ENCODE measurements around the gene CLIP4.

Gene CLIP4

DNA sequence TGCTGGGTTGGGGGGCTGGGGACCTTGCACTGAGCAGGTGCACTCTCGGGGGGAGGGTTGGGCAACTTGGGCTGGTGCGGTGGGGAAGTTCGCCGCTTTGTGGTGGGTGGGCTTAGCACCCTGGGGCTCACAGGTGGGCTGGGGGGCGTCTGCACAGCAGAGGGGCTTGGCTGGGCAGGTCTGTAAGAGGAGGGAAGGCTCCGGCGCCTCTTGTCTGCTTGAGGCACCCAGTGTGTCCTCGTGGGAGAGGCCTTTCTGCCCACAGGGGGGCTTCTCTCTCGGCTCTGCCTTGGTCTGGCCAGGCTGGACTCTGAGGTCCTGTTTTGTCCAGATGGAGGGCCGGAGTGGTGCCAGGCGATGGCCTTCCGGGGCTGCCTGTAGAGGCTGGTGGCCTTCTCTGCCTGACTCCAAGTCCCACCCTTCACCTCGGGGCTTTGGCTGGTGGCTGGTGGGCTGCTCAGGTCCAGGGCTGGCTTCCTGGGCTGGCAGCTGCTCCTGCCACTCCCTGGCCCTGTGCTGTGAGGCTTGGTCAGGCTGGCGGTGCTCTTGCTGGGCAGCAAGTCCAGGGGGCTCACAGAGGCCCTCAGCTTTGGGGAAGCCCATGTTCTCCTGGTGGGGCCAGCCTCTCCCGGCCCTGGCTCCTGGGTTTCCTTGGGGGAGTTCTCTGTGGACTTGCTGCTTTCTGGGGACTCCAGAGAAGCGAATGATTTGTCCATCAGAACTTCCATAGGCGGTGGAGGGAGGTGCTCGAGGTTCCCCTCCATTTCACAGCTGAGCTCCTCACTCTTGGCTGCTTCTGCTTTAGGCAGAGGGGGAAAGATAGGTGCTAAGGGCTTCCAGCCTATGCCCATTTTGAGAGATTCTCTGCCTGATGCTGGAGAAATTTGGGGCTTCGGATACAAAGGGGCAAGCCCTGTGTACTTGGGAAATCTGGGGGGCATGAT lies 43.9 kb upstream of the CLIP4 start:
- CTCF ChIA-PET = no interaction called here

GRCh38 chr2:29072251-29072650 lies 43.0 kb upstream of the CLIP4 start:
- ChIA-PET POLR2A (ENCODE audit: low non-redundant PET) (no interaction called here), CTCF (no interaction called here)
- DNase-seq (ENCODE audit: low spot score) = no peak
- TF ChIP-seq, protein P1, sequence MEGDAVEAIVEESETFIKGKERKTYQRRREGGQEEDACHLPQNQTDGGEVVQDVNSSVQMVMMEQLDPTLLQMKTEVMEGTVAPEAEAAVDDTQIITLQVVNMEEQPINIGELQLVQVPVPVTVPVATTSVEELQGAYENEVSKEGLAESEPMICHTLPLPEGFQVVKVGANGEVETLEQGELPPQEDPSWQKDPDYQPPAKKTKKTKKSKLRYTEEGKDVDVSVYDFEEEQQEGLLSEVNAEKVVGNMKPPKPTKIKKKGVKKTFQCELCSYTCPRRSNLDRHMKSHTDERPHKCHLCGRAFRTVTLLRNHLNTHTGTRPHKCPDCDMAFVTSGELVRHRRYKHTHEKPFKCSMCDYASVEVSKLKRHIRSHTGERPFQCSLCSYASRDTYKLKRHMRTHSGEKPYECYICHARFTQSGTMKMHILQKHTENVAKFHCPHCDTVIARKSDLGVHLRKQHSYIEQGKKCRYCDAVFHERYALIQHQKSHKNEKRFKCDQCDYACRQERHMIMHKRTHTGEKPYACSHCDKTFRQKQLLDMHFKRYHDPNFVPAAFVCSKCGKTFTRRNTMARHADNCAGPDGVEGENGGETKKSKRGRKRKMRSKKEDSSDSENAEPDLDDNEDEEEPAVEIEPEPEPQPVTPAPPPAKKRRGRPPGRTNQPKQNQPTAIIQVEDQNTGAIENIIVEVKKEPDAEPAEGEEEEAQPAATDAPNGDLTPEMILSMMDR (conservative IDR thresholded peaks at IDR 0.05; ENCODE audit: low read depth) = no peak
- no peak overlapping the region for H3K27ac ChIP-seq

More for the DNA sequence above, 43.9 kb upstream of the CLIP4 start:
- TF ChIP-seq, protein P1 (conservative IDR thresholded peaks at IDR 0.05; ENCODE audit: low read depth) = no peak
- H3K27ac ChIP-seq = no peak overlapping the region
- DNase-seq (ENCODE audit: low spot score) = no peak
- POLR2A ChIA-PET (ENCODE audit: low non-redundant PET) = no interaction called here

GRCh38 chr2:29072971-29073725 lies 42.1 kb upstream of the CLIP4 start:
- POLR2A ChIA-PET (ENCODE audit: low non-redundant PET) = no interaction called here

GRCh38 chr2:29073933-29074332 lies 41.3 kb upstream of the CLIP4 start:
- no peak overlapping the region for H3K27ac ChIP-seq
- DNase-seq (ENCODE audit: low spot score) = no peak
- TF ChIP-seq, protein P1 (conservative IDR thresholded peaks at IDR 0.05; ENCODE audit: low read depth) = no peak
- ChIA-PET POLR2A (ENCODE audit: low non-redundant PET) (no interaction called here), CTCF (no interaction called here)

More at GRCh38 chr2:29072971-29073725, 42.1 kb upstream of the CLIP4 start:
- CTCF ChIA-PET = interaction anchor here (0.6 kb wide), 1 partner anchor 50 kb away, joined by 3 read pairs; no protein-coding TSS in a partner anchor
- DNase-seq (ENCODE audit: low spot score) = no peak
- H3K27ac ChIP-seq = no peak overlapping the region
- TF ChIP-seq, protein P1 (conservative IDR thresholded peaks at IDR 0.05; ENCODE audit: low read depth) = no peak

DNA sequence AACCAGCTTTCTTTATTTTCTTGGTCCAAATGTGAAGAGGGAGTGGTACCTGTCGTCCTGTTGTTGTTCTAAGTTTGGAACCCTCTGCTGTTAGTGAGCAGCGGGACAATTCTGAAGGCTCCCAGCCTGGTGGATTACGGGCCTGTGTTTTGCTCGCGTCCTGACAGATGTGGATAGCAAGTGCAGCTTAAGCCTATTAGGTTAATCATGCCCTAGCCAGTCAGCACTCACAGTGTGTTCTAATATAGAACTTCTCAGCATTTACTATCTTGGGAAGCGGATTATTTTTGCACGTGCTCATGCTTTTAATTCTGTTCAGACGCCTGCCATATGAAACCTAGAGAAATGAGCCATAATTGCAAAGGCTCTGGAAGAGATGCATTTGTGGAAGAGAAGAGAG lies 40.8 kb upstream of the CLIP4 start, which contains the start of gene PCARE:
TSS of gene PCARE (minus strand) at position 113 of the 400 bp plus-strand sequence. CDS start 262 bp downstream, outside the sequence.
- DNase-seq (ENCODE audit: low spot score) = no peak
- TF ChIP-seq, protein P1 (conservative IDR thresholded peaks at IDR 0.05; ENCODE audit: low read depth) = no peak
- H3K27ac ChIP-seq = no peak within 1 kb of the TSS
- CTCF ChIA-PET = no interaction called here
- POLR2A ChIA-PET (ENCODE audit: low non-redundant PET) = no interaction called here

All from RWPE1 (cell line).